Inferior parietal cortex (tissue), 1 donor: ENCODE measurements around the gene PDZD8.
"Not testable (repeated sequence)": the region's sequence is repeated elsewhere in the genome, so short reads cannot be mapped to it uniquely, and the experiment has no call there.

Experiments
- DNase-seq: peaks from one replicate; pipeline ENCODE4 v3.0.0-alpha.2; 2016; ENCODE audit errors: extremely low spot score

Gene PDZD8

GRCh38 chr10:117255835-117256460 lies 119.3 kb downstream of the PDZD8 start:
- no peak for DNase-seq

- DNase-seq: no peak
Observed at GRCh38 chr10:117254774-117255735, 120.2 kb downstream of the PDZD8 start.

DNA sequence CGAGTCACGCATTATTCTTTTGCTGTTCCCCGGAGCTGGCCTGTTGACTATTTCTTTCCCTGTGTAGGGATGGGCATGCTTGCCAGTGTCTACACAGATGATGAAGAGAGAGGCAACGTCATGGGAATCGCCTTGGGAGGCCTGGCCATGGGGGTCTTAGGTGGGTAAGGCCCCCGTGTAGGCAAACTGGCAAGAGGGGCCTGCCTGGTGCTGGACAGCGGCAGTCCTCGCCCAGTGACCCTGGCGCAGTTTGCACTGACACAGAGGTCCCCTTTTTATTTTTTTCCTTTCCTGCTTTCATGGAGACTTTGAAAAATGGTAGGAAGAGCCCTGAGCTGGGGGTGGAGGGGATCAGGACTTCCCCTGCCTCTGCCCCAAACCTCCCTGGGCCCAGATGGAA lies 120.9 kb downstream of the PDZD8 start:
- DNase-seq: no peak

DNA sequence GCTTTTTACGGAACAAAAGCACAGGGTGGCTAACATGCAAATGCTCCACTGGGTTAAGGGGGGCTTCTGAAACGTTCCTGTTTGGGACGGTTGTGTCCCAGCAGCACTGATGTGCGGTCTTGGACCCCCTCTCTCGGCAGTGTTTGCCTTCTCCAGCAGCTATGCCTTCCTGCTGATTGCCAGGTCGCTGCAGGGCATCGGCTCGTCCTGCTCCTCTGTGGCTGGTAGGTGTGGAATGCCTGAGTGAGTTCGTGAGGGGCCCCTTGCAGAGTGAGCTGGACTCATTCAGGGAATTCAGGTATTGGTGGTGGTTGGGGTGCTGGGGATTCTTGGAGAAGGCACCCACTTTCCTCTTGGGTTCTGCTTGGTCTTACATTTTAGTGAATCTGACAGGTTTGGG lies 121.3 kb downstream of the PDZD8 start:
- DNase-seq: no peak

GRCh38 chr10:117250411-117250810 lies 124.8 kb downstream of the PDZD8 start:
- no peak for DNase-seq

GRCh38 chr10:117249493-117250093 lies 125.6 kb downstream of the PDZD8 start:
- DNase-seq: no peak

GRCh38 chr10:117248750-117249465 lies 126.3 kb downstream of the PDZD8 start:
- no peak for DNase-seq

DNA sequence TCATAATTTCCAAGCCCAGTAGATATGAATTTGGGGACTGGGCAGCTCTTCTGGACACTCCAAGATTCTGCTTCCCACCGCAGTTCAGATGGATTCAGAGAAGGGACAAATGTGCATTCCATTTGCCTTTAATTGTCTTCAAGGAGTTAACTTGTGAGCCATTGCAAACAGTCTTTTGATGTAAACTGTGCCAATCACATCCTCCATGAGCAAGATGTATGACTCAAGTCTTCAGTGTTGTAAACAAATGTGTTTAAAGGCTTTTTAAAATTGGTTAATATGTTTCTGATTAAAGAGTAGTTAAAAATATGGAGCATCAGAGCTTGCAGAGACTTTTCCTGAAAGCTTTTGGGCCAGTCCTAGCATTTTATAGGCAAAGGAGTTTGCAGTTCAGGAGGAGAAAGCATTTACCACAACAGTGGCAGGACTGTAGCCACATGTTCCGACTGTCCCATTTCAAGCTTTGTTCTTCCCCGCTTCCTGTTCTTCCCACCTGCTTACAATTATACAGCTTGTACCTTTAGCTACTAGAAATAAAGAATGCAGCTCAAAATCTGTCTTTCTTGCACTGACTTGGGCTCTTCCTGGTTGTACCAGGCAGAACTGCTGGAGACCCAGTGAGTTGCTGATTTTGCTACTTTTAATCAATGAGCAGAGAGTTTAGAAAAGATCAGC lies 128.1 kb downstream of the PDZD8 start:
- DNase-seq: no peak

GRCh38 chr10:117242463-117242832 lies 132.8 kb downstream of the PDZD8 start:
- DNase-seq: no peak

GRCh38 chr10:117241541-117242462 lies 133.4 kb downstream of the PDZD8 start:
- no peak for DNase-seq

- DNase-seq: no peak
Observed at GRCh38 chr10:117240621-117241529, 134.4 kb downstream of the PDZD8 start, which contains the start of gene SLC18A2. SLC18A2 (plus strand) TSS chr10:117241114; CDS start chr10:117241694, 580 bp downstream.

DNA sequence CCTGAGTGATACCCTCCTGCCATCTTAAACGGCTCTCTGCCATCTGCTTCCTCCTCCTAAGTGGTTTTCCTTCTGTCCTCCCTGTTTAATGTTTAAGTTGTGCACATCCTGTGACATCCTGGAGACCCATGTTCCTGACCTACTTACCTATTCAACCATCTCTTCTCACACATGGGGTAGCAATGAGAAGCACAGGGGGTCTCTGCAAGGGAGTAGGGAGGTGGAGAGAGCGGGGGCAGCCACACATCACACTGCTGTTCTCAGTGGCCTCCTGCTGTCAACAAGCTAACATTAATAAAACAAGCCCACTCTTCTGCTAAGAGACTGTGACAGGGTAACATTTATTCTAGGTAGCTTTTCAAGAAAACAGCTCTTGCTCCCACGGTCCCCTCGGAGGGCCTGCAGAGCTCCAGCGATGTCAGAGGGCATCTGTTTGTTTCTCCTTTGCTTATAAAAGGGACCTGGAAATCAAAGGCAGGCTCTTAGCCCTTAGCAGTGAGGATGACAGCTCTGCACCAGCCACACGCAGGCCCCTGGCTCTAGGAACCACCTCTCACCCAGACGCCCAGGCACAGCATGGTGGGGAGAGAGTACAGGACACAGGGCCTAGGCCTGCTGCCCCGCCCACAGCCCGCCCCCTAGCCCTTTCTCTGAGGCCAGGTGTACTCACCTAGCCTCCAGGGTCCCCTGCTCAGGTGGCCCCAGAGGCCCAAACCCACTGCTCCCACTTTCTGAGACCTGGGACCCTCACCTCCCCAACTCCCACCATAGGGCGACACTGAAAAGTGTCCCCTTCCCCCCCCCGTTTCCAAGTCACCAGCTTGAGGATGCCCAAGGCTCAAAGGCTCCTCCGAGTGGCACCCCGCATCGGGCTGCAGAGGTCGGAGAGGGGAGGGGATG lies 135.3 kb downstream of the PDZD8 start:
- no peak for DNase-seq

DNA sequence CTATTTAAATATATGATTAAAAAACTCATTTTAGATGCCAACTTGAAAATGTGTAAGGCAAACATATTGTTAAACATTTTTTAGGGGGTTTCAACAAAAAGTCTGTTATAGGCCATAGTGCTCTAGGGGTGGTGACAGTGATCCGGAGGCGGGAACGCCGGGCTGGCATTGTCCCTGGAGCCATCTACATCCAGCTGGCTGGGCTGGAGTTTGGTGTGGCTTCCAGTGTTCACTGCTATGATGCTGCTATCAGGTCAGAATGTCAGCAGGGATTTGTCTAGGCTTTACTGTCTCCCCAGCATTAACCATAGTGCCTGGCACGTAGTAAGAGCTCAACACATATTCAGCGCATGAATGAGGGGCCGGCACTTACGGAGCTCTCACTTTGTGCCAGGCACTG lies 136.2 kb downstream of the PDZD8 start:
- no peak for DNase-seq

- DNase-seq: no peak
Observed at GRCh38 chr10:117237401-117237991, 137.7 kb downstream of the PDZD8 start.

- not testable (repeated sequence) for DNase-seq
Observed at GRCh38 chr10:117230107-117230506, 145.1 kb downstream of the PDZD8 start.

- no peak for DNase-seq
Observed at GRCh38 chr10:117228210-117228609, 147.0 kb downstream of the PDZD8 start.
